Smooth muscle cell (in vitro differentiated cells): Measurements from ENCODE around the gene ANKS1A. TPM values are rescaled to one million over a fixed set of nuclear protein-coding genes. Genes with fewer than 3 reads are reported as not detected.

Experiments used
- DNase-seq: peaks from one replicate; lab custom pipeline; 2025; ENCODE audit not compliant: unreplicated experiment; lab: John Stamatoyannopoulos, UW
- H2AFZ ChIP-seq: fragments of 200-600 bp; sonication (generic); 2 replicates; pipeline ENCODE4 v1.6.0; 2016; ENCODE audit warnings: antibody characterized with exemption, low read depth, mild to moderate bottlenecking
- H3F3A ChIP-seq: fragments of 200-600 bp; sonication (generic); 2 replicates; pipeline ENCODE4 v1.6.0; 2017; ENCODE audit warnings: antibody characterized with exemption, low read depth
- H3K27ac ChIP-seq: fragments of 200-600 bp; sonication (generic); 2 replicates; pipeline ENCODE4 v1.5.1; 2016; ENCODE audit warnings: low read depth, mild to moderate bottlenecking
- H3K27me3 ChIP-seq: fragments of 200-600 bp; sonication (generic); 2 replicates; pipeline ENCODE4 v1.6.1; 2016; ENCODE audit warnings: low read depth, mild to moderate bottlenecking
- H3K36me3 ChIP-seq: fragments of 200-600 bp; sonication (generic); 2 replicates; pipeline ENCODE4 v1.5.1; 2016; ENCODE audit warnings: low read depth
- H3K4me1 ChIP-seq: fragments of 200-600 bp; sonication (generic); 2 replicates; pipeline ENCODE4 v1.5.1; 2016; ENCODE audit warnings: low read depth
- H3K4me2 ChIP-seq: fragments of 200-600 bp; sonication (generic); 2 replicates; pipeline ENCODE4 v1.6.0; 2016; ENCODE audit warnings: mild to moderate bottlenecking
- H3K4me3 ChIP-seq: fragments of 200-600 bp; sonication (generic); 2 replicates; pipeline ENCODE4 v1.5.1; 2016; ENCODE audit warnings: mild to moderate bottlenecking
- H3K79me2 ChIP-seq: fragments of 200-600 bp; sonication (generic); 2 replicates; pipeline ENCODE4 v1.6.0; 2016; ENCODE audit warnings: low read depth, mild to moderate bottlenecking
- H3K9ac ChIP-seq: fragments of 200-600 bp; sonication (generic); 2 replicates; pipeline ENCODE4 v1.6.0; 2016; ENCODE audit warnings: low read depth
- H3K9me3 ChIP-seq: fragments of 200-600 bp; sonication (generic); replicated peaks from 2 replicates; pipeline ENCODE4 v1.5.1; 2016; ENCODE audit warnings: low read depth
- H4K20me1 ChIP-seq: fragments of 200-600 bp; sonication (generic); 2 replicates; pipeline ENCODE4 v1.6.0; 2016; ENCODE audit warnings: low read depth
- WGBS: methylation state at CpG from one replicate; pipeline ENCODE4 v1.1.7; 2016; ENCODE audit warnings: low lambda C conversion rate; 5-methylcytosine and 5-hydroxymethylcytosine counted together
- polyA plus RNA-seq: library from polyadenylated mRNA; unstranded; fragments of >200 nt; fragmentation: Nextera tagmentation; extraction: Ambion mirVana; gene quantifications from 2 replicates; pipeline ENCODE4 v1.2.1, GENCODE V29; 2016
- total RNA-seq: library from RNA; depleted of rRNA; stranded (reverse); fragments of >200 nt; gene quantifications from 2 replicates; pipeline ENCODE4 v1.2.3, GENCODE V29; 2014
- TF ChIP-seq, protein P1 (sequence below): fragments of 200-600 bp; sonication (generic); IDR thresholded peaks from 2 replicates; pipeline ENCODE4 v1.5.1; 2017; ENCODE audit warnings: borderline replicate concordance, mild to moderate bottlenecking, antibody characterized with exemption; ENCODE audit not compliant: insufficient read depth, poor library complexity, severe bottlenecking

ANKS1A gene
- total and polyA plus RNA-seq, 2 experiments from 2014 or later = 28.9 to 39.2 TPM

DNA sequence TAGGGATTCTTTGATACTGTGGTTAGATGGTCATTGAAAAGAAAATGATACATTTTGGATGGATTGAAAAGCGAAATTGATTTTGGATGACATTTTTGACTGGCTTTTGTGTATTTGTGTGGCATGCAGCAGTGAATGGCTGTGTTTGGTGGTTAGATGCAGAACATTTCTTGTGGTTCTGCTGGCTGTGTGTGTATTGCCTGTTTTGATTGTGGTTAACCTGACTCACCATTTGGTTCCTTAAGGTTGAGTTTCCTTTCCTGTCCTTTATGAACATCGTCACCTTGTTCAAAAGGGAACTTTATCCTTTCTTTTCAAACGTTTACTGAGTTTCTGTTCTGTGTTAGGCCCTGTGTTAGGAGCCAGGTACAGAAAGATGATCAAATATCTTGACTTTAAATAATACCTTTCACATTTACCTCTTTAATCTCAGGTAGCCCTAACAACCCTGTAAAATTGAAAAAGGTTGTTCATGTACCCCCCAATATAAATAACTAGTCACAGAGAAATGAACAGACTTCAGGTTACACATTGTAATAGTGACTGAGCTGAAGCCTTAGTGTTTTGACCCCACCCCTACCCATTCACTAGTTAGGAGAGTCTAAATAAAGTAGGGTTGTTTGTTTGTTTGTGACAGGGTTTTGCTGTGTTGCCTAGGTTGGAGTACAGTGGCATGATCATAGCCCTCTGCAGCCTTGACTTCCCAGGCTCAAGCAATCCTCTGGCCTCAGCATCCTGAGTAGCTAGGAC, 23.8 kb downstream of the ANKS1A start:
- Histone ChIP-seq H3K27ac (no peak overlapping the region), H3K4me2 (peak overlapping the region; percentile 3), H2AFZ (no peak overlapping the region), H4K20me1 (peaks cover 98% of the 10 kb centered on the region), H3K36me3 (no peaks in the 10 kb centered on the region), H3K79me2 (peaks cover 38% of the 10 kb centered on the region), H3K9ac (no peak overlapping the region), H3K9me3 (no peaks in the 10 kb centered on the region), H3K27me3 (no peaks in the 10 kb centered on the region), H3K4me3 (no peak overlapping the region), H3K4me1 (peaks cover 14% of the 10 kb centered on the region), H3F3A (no peaks in the 10 kb centered on the region)
- DNase-seq = no peak
- WGBS = 65% methylated on average over 3 of the region's 3 CpGs
- TF ChIP-seq, protein P1, sequence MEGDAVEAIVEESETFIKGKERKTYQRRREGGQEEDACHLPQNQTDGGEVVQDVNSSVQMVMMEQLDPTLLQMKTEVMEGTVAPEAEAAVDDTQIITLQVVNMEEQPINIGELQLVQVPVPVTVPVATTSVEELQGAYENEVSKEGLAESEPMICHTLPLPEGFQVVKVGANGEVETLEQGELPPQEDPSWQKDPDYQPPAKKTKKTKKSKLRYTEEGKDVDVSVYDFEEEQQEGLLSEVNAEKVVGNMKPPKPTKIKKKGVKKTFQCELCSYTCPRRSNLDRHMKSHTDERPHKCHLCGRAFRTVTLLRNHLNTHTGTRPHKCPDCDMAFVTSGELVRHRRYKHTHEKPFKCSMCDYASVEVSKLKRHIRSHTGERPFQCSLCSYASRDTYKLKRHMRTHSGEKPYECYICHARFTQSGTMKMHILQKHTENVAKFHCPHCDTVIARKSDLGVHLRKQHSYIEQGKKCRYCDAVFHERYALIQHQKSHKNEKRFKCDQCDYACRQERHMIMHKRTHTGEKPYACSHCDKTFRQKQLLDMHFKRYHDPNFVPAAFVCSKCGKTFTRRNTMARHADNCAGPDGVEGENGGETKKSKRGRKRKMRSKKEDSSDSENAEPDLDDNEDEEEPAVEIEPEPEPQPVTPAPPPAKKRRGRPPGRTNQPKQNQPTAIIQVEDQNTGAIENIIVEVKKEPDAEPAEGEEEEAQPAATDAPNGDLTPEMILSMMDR = no peak

DNA sequence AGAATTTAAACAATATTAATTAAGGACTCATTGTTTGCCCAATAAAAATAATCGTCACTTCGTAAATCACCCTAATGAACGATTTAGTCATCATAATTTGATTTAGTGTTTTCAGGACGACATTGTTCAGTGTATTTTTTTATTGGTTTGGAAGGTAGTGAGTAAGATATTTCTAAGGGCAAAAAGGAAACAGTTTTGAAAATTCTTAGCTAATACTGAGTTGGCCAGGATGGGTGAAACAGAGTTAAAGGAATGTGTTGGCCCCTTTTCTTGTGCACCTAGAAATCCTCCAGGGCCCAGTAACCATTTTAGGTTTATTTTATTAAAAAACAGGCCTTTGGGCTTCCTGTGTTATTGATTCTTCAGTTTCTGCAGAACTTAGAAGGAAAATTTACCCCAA, 25.3 kb downstream of the ANKS1A start:
- DNase-seq = no peak
- Histone ChIP-seq H3K36me3 (no peaks in the 10 kb centered on the region), H3K79me2 (peaks cover 38% of the 10 kb centered on the region), H3K9ac (no peak overlapping the region), H3K4me3 (no peak overlapping the region), H3K27ac (no peak overlapping the region), H3K4me2 (no peak overlapping the region), H3K9me3 (no peaks in the 10 kb centered on the region), H3F3A (no peaks in the 10 kb centered on the region), H3K4me1 (peaks cover 14% of the 10 kb centered on the region), H3K27me3 (no peaks in the 10 kb centered on the region), H2AFZ (no peak overlapping the region), H4K20me1 (peaks cover 95% of the 10 kb centered on the region)
- TF ChIP-seq, protein P1 = no peak
- WGBS = 96% methylated on average over 4 of the region's 4 CpGs

DNA sequence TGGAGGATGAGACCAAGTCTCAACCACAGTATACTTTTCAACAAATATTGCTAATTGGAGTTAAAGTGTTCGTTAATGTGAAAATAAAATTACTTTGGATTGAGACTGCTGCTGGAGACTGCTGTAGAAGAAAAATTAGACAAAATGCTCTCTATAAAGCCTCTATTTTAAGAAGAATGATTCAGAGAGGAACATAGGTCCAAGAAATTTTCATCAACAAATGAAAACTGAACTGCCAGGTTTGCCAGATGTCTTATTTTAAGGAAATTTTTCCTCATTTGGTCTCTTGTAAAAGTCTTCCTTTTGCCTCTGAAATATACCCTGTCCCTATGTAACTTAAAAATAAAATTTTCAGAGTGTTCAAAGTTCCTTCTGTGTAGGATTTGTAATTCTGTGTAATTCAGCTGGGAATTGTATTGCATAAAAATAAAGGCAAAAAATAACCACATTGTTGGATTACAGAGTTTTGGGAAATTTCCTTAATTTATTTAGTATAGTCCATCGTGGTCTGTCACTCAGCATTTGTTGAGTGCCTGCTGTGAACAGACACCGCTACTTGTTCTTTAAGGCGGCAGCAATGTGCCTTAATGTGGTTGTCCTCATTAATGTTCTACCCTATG, 27.4 kb downstream of the ANKS1A start:
- Histone ChIP-seq H3K4me1 (peaks cover 10% of the 10 kb centered on the region), H3K4me2 (no peak overlapping the region), H3K36me3 (no peaks in the 10 kb centered on the region), H3K9ac (no peak overlapping the region), H3K9me3 (no peaks in the 10 kb centered on the region), H4K20me1 (peaks cover 90% of the 10 kb centered on the region), H3K27ac (no peak overlapping the region), H2AFZ (no peak overlapping the region), H3K27me3 (no peaks in the 10 kb centered on the region), H3K79me2 (peaks cover 30% of the 10 kb centered on the region), H3K4me3 (no peak overlapping the region), H3F3A (no peaks in the 10 kb centered on the region)
- no peak for DNase-seq
- 95% methylated on average over 4 of the region's 4 CpGs for WGBS
- TF ChIP-seq, protein P1 = no peak
